Ectodermal cell (in vitro differentiated cells): ENCODE data around the gene ZBTB46.
"Not testable (repeated sequence)": the region's sequence is repeated elsewhere in the genome, so short reads cannot be mapped to it uniquely, and the experiment has no call there.

Experiments
- H3K27ac ChIP-seq: 2 replicates; pipeline ENCODE4 v1.7.0; 2013; ENCODE audit warnings: mild to moderate bottlenecking, low read depth, low read length; ENCODE audit not compliant: insufficient read depth, poor library complexity, severe bottlenecking
- H3K27me3 ChIP-seq: 2 replicates; pipeline ENCODE4 v1.7.0; 2013; ENCODE audit warnings: mild to moderate bottlenecking, low read length; ENCODE audit not compliant: insufficient read depth, control insufficient read depth, poor library complexity, severe bottlenecking
- H3K36me3 ChIP-seq: one replicate; pipeline ENCODE4 v1.7.0; 2013; ENCODE audit warnings: low read length; ENCODE audit not compliant: control insufficient read depth, insufficient read depth
- H3K4me1 ChIP-seq: one replicate; pipeline ENCODE4 v1.7.0; 2013; ENCODE audit warnings: low read length; ENCODE audit not compliant: control insufficient read depth, insufficient read depth
- H3K4me3 ChIP-seq: 2 replicates; pipeline ENCODE4 v1.7.0; 2013; ENCODE audit warnings: low read depth, low read length, control low read depth; ENCODE audit not compliant: insufficient read depth
- H3K9me3 ChIP-seq: 2 replicates; pipeline ENCODE4 v1.7.0; 2013; ENCODE audit warnings: mild to moderate bottlenecking, low read length, moderate library complexity; ENCODE audit not compliant: control insufficient read depth
- WGBS, 2 experiments: methylation state at CpG; one replicate each; pipeline ENCODE4 v1.1.7; 2013; ENCODE audit warnings: missing lambda C conversion rate in 2 of 2; 5-methylcytosine and 5-hydroxymethylcytosine counted together

The ZBTB46 gene

DNA sequence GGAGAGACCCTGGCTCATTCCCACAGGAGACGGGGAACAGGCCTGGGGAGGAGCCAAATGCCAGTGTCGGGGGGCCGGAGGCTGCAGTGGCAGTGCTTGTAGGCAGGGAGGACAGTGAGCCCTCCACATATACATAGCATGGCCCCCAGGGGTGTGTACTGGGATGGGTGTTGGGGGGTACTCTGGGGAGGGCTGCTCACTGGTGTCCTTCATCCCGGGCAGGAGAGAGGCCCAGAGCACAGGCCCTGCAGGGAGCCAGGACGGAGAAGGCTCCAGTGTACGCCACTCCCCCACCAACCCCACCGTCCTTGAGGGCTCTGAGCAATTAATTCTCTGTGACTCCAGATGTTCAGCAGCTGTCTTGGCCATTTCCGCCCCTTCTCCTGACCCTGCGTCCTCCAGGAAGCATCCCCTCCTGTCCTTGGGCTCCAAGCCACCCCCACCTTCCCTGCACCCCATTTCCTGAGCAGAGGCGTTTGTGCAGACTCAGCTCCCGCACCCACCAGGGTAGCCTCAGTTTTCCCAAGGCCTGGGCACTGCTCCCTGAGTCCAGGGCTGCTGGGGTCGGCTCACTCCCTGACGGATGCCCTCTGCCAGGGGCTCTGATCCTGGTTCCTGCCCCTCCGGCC, 26.8 kb upstream of the ZBTB46 start:
- Histone ChIP-seq H3K4me1 (peaks cover 40% of the 10 kb centered on the region), H3K27me3 (no peaks in the 10 kb centered on the region), H3K4me3 (no peak overlapping the region), H3K36me3 (no peaks in the 10 kb centered on the region), H3K27ac (no peak overlapping the region), H3K9me3 (no peaks in the 10 kb centered on the region)
- WGBS, 2 experiments: 69 to 70% methylated on average over 14 of the region's 14 CpGs

DNA sequence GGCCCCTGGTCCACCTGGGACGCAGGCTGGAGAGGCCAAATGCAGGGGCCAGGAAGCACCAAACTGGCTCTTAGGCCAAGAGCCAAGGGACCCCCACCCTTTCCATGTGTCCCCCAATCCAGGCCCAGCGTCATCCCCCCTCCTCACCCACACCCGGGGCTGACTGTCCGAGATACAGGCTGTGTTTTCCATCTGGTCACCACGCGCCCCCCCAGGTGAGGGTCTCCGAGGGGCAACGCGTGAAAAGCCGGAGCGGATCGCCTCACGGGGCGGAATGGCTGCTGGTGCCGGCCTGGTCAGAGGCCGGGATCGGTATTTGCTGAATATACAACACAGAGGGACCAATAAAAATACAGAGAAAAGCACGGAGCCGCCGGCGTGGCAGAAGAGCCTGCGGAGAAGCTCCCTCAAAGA, 25.0 kb upstream of the ZBTB46 start:
- Histone ChIP-seq H3K4me1 (peaks cover 40% of the 10 kb centered on the region), H3K27me3 (no peaks in the 10 kb centered on the region), H3K36me3 (no peaks in the 10 kb centered on the region), H3K27ac (no peak overlapping the region), H3K9me3 (no peaks in the 10 kb centered on the region), H3K4me3 (no peak overlapping the region)
- WGBS, 2 experiments: 62 to 63% methylated on average over 22 of the region's 22 CpGs

DNA sequence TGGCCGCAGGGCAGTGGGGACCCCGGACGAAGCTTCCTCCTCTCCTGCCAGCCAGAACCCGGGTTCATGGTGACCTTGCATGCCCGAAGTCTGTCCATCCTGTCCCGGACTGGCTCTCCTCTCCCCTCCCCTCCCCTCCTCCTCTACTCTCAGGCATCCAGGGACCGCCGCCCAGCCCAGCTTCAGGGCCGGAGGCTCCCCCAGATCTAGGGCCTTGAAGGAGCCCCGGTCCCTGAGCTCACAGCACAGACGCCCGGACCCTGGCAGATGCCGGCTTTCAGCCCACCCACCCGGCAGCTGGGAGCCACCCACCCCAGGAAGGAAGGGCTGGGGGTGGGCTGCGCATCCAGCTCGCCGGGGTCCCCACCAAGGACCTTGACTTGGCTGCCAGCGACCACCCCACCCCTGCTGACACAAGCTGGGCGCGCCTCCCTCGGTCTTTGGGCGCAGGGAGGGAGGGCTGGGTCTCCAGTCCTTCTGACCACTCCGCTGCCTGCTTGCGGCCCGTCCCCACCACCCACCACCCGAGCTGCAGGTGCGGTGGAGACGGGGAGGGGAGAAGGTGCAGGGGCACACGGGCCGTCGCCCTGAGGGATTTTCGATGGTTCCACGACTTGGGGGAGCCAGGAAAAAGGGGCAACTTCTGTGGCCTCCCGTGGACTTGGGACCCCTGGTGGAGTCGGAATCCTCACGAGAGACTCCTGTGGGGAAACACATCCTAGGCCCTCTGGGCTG, 24.5 kb upstream of the ZBTB46 start:
- H3K4me3 ChIP-seq: no peak overlapping the region

DNA sequence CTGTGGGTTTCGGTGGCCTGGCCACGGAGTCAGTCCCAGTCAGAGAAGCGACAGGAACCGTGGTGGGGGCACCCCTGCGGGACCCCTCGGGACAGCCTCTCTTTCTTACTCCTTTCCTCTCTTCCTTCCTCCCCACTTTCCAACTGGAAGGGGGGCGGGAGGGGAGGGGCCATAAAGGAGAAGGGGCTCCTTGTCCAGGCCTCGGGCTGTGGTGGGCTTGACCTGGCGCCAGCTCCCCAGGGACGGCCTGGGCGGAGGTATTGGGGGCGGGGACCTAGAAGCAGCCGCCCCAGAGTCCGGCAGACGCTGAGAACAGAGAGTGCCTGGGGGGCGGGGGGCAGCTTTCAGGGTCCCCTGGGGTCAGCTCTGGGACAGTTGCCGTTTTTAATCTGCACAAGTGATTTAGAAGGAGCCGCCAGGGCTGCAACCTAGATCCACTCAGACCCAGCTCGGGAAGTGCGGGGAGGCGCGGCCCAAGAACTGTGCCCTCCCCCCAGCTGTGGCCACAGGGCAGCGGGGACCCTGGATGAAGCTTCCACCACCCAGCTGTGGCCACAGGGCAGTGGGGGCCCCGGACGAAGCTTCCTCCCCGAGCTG, 23.8 kb upstream of the ZBTB46 start:
- peaks cover 40% of the 10 kb centered on the region for H3K4me1 ChIP-seq
- no peak overlapping the region for H3K27ac ChIP-seq
- no peaks in the 10 kb centered on the region for H3K9me3 ChIP-seq
- WGBS, 2 experiments: 35 to 37% methylated on average over 25 to 26 of the region's 26 CpGs
- no peak overlapping the region for H3K4me3 ChIP-seq
- no peaks in the 10 kb centered on the region for H3K36me3 ChIP-seq
- no peaks in the 10 kb centered on the region for H3K27me3 ChIP-seq

More for the DNA sequence above, 24.5 kb upstream of the ZBTB46 start:
- H3K9me3 ChIP-seq: no peaks in the 10 kb centered on the region
- no peaks in the 10 kb centered on the region for H3K27me3 ChIP-seq
- no peaks in the 10 kb centered on the region for H3K36me3 ChIP-seq
- 57 to 59% methylated on average over 36 of the region's 36 CpGs for WGBS, 2 experiments
- peaks cover 40% of the 10 kb centered on the region for H3K4me1 ChIP-seq
- H3K27ac ChIP-seq: no peak overlapping the region

DNA sequence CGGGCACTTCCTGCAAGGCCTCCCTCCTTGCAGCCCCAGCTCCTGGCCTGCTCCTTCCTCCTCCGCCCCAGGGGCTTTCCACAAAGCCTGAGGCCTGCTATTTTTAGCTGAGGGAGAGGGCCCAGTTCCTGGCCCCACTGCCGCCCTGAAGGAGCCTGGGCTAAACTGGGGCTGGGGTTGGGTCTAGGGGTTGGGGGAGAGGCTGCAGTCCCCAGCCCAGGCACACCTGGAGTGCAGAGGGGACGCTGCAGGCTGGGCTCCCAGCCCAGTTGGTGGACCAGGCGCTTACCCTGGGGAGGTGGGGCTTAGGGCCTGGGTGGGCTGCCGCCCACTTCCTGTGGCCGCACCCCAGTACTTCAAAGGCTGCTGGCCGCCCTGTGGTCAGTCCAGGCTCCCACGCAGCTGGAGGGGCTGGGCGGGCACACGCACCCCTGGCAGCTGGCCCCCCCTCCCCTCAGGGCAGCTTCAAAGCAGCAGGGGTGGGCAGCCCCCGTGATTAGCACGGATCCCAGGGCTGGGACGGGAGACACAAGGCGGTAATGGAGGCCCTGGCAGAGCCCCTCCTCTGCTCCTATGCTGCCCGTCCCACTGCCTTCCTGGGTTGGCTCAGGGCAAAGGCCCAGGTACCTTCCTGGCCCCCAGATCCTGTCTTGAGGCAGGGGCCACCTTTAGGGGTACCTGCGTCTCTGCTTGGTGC, 23.2 kb upstream of the ZBTB46 start:
- H3K9me3 ChIP-seq: no peaks in the 10 kb centered on the region
- no peak overlapping the region for H3K27ac ChIP-seq
- no peak overlapping the region for H3K4me3 ChIP-seq
- H3K4me1 ChIP-seq: peaks cover 37% of the 10 kb centered on the region
- 64 to 69% methylated on average over 17 of the region's 17 CpGs for WGBS, 2 experiments
- H3K27me3 ChIP-seq: no peaks in the 10 kb centered on the region
- H3K36me3 ChIP-seq: no peaks in the 10 kb centered on the region

DNA sequence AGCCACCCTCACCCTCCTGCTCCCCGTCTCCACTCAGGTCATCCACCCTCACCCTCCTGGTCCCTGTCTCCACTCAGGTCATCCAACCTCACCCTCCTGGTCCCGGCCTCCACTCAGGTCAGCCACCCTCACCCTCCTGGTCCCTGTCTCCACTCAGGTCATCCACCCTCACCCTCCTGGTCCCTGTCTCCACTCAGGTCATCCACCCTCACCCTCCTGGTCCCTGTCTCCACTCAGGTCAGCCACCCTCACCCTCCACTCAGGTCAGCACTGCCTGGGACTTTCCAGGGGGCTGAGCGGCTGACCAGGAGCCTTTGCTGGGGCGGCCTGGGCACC, 22.6 kb upstream of the ZBTB46 start:
- WGBS, 2 experiments: 90 to 92% methylated on average over 4 of the region's 4 CpGs
- H3K9me3 ChIP-seq, H3K27ac ChIP-seq, H3K4me3 ChIP-seq, H3K36me3 ChIP-seq, H3K27me3 ChIP-seq: not testable (repeated sequence)
- peaks cover 32% of the 10 kb centered on the region for H3K4me1 ChIP-seq

DNA sequence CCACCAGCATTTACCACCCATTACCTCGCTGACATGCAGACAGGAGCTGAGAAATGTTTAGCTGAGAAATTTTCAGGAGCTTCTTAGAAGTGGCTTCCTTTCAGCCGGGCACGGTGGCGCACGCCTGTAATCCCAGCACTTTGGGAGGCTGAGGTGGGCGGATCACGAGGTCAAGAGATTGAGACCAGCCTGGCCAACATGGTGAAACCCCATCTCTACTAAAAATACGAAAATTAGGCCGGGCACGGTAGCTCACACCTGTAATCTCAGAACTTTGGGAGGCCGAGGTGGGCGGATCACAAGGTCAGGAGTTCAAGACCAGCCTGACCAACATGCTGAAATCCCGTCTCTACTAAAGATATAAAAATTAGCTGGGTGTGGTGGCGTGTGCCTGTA, 20.5 kb upstream of the ZBTB46 start:
- 92 to 93% methylated on average over 14 of the region's 14 CpGs for WGBS, 2 experiments
- not testable (repeated sequence) for H3K36me3 ChIP-seq, H3K27ac ChIP-seq, H3K9me3 ChIP-seq, H3K4me3 ChIP-seq, H3K27me3 ChIP-seq
- peaks cover 41% of the 10 kb centered on the region for H3K4me1 ChIP-seq

DNA sequence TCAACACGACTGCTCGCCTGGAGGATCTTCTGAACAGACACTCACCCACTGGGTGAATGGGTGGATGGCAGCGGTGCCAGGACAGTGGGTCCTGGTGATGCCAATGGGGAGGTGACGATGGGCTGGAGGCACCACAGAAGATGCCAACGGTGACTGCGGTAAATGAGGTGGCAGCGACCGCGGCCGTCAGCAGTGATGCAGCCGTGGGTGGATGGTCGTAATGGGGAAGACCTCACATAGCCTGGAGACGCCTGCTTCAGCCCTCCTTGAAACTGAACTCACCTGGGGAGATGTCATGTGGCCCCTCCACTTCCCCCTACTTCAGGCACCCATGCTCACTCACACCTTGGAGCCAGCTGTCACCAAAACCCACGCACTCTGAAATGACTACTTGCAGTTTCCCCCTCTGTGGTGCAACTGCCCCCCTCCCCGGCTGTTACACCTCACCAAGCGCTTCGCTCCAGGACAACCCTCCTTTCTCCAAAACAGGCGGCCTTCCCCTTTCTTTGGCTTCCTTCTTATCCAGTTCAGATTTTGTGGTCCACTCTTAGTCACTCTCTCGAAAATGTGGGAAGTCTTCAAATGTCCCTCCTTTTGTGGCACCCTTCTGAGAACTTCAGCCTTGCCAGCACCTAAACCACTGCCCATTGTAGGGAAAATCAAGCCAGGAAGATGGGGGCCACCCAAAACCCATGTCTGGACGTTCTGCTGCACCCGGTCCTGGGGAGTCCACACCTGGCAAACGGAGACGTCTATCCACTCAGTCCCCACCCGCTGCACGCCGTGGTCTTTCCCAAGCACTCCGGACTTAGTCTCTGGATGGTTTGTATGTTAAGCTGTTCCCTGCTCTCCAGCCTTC, 19.9 kb upstream of the ZBTB46 start:
- Histone ChIP-seq H3K27me3 (no peaks in the 10 kb centered on the region), H3K9me3 (no peaks in the 10 kb centered on the region), H3K27ac (no peak overlapping the region), H3K4me3 (no peak overlapping the region), H3K36me3 (no peaks in the 10 kb centered on the region), H3K4me1 (peaks cover 45% of the 10 kb centered on the region)
- WGBS, 2 experiments: 89 to 92% methylated on average over 27 of the region's 27 CpGs

DNA sequence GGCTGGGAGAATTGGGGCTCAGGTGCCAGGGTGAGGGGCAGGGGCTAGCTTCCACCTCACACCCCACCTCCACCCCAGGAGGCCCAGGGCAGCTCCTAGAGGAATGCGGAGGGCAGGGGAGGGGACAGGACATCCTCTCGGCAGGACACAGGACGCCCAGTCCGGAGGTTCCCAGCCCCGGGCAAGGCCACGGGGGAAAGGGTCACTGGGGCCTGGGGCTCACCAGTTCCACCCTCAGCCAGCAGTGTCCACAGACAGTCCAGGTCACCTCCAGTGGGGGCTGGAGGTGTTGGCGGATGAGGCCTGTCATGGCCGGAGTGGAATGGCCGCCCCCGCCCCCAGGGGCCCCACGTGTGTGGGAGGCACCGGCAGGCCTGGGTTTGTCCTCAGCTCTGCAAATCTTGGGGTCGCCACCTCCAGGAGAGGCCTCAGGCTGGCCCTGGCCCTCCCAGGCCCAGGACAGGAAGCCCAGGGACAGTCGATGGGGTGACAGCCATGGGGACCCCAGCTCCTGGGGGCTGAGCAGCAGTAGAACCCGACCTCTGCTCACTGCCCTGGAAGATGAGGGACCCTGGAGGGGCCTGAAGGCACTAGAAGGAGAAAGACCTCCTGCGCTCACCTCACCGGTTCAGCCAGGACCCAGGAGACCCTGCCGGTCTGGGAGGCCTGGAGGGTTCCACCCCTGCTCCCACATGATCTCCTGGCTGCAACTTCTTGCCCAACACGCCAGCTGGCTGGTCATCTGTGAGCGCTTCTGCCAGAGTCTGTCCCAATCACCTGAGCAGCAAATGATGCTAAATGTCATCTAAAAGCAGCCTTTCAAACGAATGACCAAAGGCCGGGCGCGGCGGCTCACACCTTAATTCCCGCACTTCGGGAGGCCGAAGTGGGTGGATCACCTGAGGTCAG, 17.2 kb upstream of the ZBTB46 start:
- Histone ChIP-seq H3K9me3 (no peaks in the 10 kb centered on the region), H3K4me3 (no peak overlapping the region), H3K4me1 (peaks cover 28% of the 10 kb centered on the region), H3K27ac (no peak overlapping the region), H3K36me3 (no peaks in the 10 kb centered on the region), H3K27me3 (no peaks in the 10 kb centered on the region)
- 65 to 70% methylated on average over 28 of the region's 28 CpGs for WGBS, 2 experiments
